SJCRH30 (cell line): ENCODE measurements around the gene VSTM1. TPM values are rescaled to one million over a fixed set of nuclear protein-coding genes. Genes with fewer than 3 reads are reported as not detected.
"Not testable (repeated sequence)": the region's sequence is repeated elsewhere in the genome, so short reads cannot be mapped to it uniquely, and the experiment has no call there.

Source experiments
- DNase-seq, 2 experiments: peaks; one replicate each; pipeline ENCODE4 v3.0.0-alpha.2; 2015 to 2020
- H3K27ac ChIP-seq: fragments of 250-450 bp; sonication (Bioruptor Pico); 2 replicates; pipeline ENCODE4 v1.5.1; 2020; ENCODE audit warnings: mild to moderate bottlenecking, moderate library complexity
- H3K27me3 ChIP-seq: fragments of 250-450 bp; sonication (Bioruptor Pico); 2 replicates; pipeline ENCODE4 v1.5.1; 2020; ENCODE audit warnings: mild to moderate bottlenecking, moderate library complexity
- H3K36me3 ChIP-seq: fragments of 250-450 bp; sonication (Bioruptor Pico); 2 replicates; pipeline ENCODE4 v1.5.1; 2020; ENCODE audit warnings: mild to moderate bottlenecking, moderate library complexity
- H3K4me1 ChIP-seq: fragments of 250-450 bp; sonication (Bioruptor Pico); 2 replicates; pipeline ENCODE4 v1.5.1; 2020; ENCODE audit warnings: mild to moderate bottlenecking, moderate library complexity
- H3K4me3 ChIP-seq: fragments of 250-450 bp; sonication (Bioruptor Pico); 2 replicates; pipeline ENCODE4 v1.5.1; 2020; ENCODE audit warnings: mild to moderate bottlenecking, moderate library complexity
- H3K9me3 ChIP-seq: fragments of 250-450 bp; sonication (Bioruptor Pico); replicated peaks from 2 replicates; pipeline ENCODE4 v1.5.1; 2020; ENCODE audit warnings: mild to moderate bottlenecking, moderate library complexity
- total RNA-seq: library from RNA; depleted of rRNA; stranded (reverse); fragments of >200 nt; shearing (Covaris generic); gene quantifications from 2 replicates; pipeline ENCODE4 v1.2.3, GENCODE V29; 2014

Gene VSTM1
- total RNA-seq, 1 experiment from 2014 or later, result not detected

GRCh38 chr19:54095136-54095858, 31.6 kb upstream of the VSTM1 start:
- H3K27ac ChIP-seq, result no peak overlapping the region
- no peaks in the 10 kb centered on the region for H3K4me1 ChIP-seq
- H3K4me3 ChIP-seq, result no peak overlapping the region
- no peaks in the 10 kb centered on the region for H3K36me3 ChIP-seq
- DNase-seq, result no peak
- H3K27me3 ChIP-seq, result no peaks in the 10 kb centered on the region
- no peaks in the 10 kb centered on the region for H3K9me3 ChIP-seq

- no peaks in the 10 kb centered on the region for H3K4me1 ChIP-seq
- no peak for DNase-seq
- no peaks in the 10 kb centered on the region for H3K9me3 ChIP-seq
- H3K27me3 ChIP-seq, result no peaks in the 10 kb centered on the region
- H3K4me3 ChIP-seq, result no peak overlapping the region
- no peaks in the 10 kb centered on the region for H3K36me3 ChIP-seq
- H3K27ac ChIP-seq, result no peak overlapping the region
Observed at GRCh38 chr19:54094426-54095000, 30.8 kb upstream of the VSTM1 start.

GRCh38 chr19:54084410-54084809, 20.7 kb upstream of the VSTM1 start:
- no peaks in the 10 kb centered on the region for H3K27me3 ChIP-seq
- DNase-seq, result no peak
- no peaks in the 10 kb centered on the region for H3K36me3 ChIP-seq
- no peak overlapping the region for H3K4me3 ChIP-seq
- no peaks in the 10 kb centered on the region for H3K4me1 ChIP-seq
- H3K9me3 ChIP-seq, result no peaks in the 10 kb centered on the region
- no peak overlapping the region for H3K27ac ChIP-seq

GRCh38 chr19:54081032-54081431, 17.3 kb upstream of the VSTM1 start, which contains the start of gene TARM1:
Gene TARM1, minus strand, starts transcription at chr19:54081365. Its CDS starts 25 bp downstream, at chr19:54081340.
- no peaks in the 10 kb centered on the region for H3K27me3 ChIP-seq
- no peak for DNase-seq
- H3K36me3 ChIP-seq, result no peaks in the 10 kb centered on the region
- H3K27ac ChIP-seq, result no peak within 1 kb of the TSS
- no peaks in the 10 kb centered on the region for H3K9me3 ChIP-seq
- H3K4me3 ChIP-seq, result no peak within 1 kb of the TSS
- no peaks in the 10 kb centered on the region for H3K4me1 ChIP-seq

DNA sequence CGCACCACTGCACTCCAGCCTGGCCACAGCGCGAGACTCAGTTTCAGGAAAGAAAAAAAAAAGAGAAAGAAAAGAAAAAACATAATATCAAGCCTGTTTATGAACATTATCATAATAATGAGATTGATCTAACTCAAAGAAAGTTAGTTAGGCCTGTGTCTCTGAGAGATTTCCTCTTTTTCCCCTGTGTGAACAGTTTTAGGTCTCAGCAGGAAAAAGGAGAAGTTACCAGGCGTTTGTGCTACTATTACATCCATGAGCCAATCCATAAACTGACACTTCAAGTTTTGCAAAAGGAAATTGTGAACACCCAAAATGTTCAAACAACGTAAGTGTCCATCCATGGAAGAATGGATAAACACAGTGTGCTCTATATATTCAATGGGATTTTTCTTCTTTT, 13.6 kb upstream of the VSTM1 start:
- DNase-seq, result no peak
- no peak overlapping the region for H3K4me3 ChIP-seq
- no peaks in the 10 kb centered on the region for H3K36me3 ChIP-seq
- no peaks in the 10 kb centered on the region for H3K9me3 ChIP-seq
- no peak overlapping the region for H3K27ac ChIP-seq
- no peaks in the 10 kb centered on the region for H3K27me3 ChIP-seq
- no peaks in the 10 kb centered on the region for H3K4me1 ChIP-seq

DNA sequence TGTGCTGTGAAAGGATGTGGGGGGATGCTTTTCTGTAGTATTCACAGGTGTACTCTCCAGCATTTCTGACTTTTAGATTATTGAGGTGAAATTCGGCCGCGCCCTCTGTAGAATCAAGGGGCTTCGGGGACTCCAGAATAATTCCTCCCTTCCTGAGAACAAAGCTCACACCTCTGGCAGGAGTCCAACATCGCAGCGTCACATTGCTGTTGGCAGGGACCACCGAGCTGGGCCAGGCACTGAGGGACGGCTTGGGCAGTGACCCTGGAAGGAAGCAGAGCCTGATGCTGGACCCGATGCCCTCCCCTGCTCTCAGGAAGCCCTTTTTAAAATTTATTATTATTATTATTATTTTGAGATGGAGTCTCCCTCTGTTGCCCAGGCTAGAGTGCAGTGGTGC, 11.2 kb upstream of the VSTM1 start:
- Histone ChIP-seq H3K4me1 (no peaks in the 10 kb centered on the region), H3K4me3 (no peak overlapping the region), H3K9me3 (no peaks in the 10 kb centered on the region), H3K27ac (no peak overlapping the region), H3K27me3 (no peaks in the 10 kb centered on the region), H3K36me3 (no peaks in the 10 kb centered on the region)
- DNase-seq, result no peak

DNA sequence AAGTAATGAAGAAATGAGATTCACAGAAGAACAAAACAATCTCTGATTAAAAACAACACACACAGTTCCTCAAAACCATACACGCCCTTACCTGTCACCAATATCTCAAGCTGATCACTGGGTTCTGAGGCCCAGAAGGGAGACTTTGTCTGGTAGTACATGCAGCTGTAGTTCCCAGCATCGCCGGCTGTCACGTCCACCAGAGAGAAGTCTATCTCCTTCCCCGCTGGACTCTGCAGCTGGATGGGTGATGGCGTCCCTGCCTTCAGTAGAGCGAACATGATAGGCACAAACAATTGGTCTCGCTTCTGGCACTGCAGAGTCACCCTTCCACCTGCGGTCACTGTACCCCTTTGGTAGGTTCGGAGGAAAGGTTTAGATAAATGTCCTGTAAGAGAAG, 10.1 kb upstream of the VSTM1 start:
- no peak for DNase-seq
- no peaks in the 10 kb centered on the region for H3K4me1 ChIP-seq
- no peak overlapping the region for H3K27ac ChIP-seq

DNA sequence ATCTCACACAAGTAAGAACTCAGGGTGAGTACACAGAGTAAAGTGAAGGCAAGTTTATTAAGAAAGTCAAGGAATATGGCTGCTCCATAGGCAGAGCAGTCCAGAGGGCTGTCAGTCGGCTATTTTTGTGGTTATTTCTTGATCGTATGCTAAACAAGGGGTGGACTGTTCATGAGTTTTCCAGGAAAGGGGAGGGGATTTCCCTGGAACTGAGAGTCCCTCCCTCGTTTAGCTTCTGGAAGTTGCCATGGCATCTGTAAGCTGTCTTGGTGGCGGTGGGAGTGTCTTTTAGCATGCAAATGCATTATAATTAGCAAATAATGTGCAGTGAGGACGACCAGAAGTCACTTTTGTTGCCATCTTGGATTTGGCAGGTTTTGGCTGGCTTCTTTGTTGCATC, 5.8 kb upstream of the VSTM1 start:
- H3K4me1 ChIP-seq, result no peaks in the 10 kb centered on the region
- H3K36me3 ChIP-seq, result no peaks in the 10 kb centered on the region
- H3K27ac ChIP-seq, result no peak overlapping the region
- no peak overlapping the region for H3K4me3 ChIP-seq
- H3K9me3 ChIP-seq, result no peaks in the 10 kb centered on the region
- no peak for DNase-seq
- H3K27me3 ChIP-seq, result no peaks in the 10 kb centered on the region

More for the DNA sequence above, 10.1 kb upstream of the VSTM1 start:
- H3K9me3 ChIP-seq, result no peaks in the 10 kb centered on the region
- H3K36me3 ChIP-seq, result no peaks in the 10 kb centered on the region
- no peaks in the 10 kb centered on the region for H3K27me3 ChIP-seq
- no peak overlapping the region for H3K4me3 ChIP-seq

DNA sequence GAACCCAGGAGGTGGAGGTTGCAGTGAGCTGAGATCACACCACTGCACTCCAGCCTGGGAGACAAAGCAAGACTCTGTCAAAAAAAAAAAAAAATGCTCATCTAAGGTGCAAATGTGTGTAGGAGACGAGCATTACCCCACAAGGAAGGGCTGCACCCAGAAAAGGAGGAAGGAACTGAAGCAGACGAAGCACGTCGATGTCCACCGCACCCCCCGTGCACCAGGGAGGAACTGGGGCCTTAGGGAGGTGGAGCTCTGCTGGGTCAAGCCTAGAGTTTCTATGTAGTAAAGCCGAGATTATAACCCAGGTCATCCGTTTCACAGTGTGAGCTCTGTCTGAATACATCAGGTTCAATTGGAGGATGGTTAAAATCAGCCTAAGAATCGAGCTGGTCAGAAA, 1.1 kb downstream of the VSTM1 start:
- DNase-seq, result no peak
- H3K27me3 ChIP-seq, result no peaks in the 10 kb centered on the region; the same call in 1 of the 2 replicates
- no peaks in the 10 kb centered on the region for H3K4me1 ChIP-seq

GRCh38 chr19:54047616-54048015, 16.1 kb downstream of the VSTM1 start:
- H3K36me3 ChIP-seq, result no peaks in the 10 kb centered on the region
- DNase-seq, result no peak
- no peak overlapping the region for H3K4me3 ChIP-seq
- no peaks in the 10 kb centered on the region for H3K9me3 ChIP-seq
- H3K27ac ChIP-seq, result no peak overlapping the region
- 0 out of 2 replicates have a peak, but pooled peaks cover 4% of the 10 kb centered on the region for H3K27me3 ChIP-seq
- H3K4me1 ChIP-seq, result no peaks in the 10 kb centered on the region

More for the DNA sequence above, 1.1 kb downstream of the VSTM1 start:
- no peak overlapping the region for H3K27ac ChIP-seq
- no peaks in the 10 kb centered on the region for H3K9me3 ChIP-seq
- no peak overlapping the region for H3K4me3 ChIP-seq
- no peaks in the 10 kb centered on the region for H3K36me3 ChIP-seq

DNA sequence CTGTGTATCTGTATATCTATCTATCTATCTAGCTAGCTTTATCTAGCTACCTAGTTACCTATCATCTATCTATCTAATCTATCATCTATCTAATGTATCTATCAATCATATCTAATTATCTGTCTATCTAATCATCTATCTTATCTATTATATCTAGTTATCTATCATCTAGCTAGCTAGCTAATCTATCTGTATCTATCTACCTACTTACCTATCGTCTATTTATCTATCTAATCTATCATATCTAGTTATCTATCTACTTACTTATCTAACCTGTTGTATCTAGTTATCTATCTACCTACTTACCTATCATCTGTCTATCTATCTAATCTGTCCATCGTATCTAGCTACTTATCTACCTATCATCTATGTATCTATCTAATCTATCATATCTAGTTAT, 17.9 kb downstream of the VSTM1 start:
- H3K27me3 ChIP-seq, result 0 out of 2 replicates have a peak, but pooled peaks cover 4% of the 10 kb centered on the region
- no peaks in the 10 kb centered on the region for H3K36me3 ChIP-seq
- no peaks in the 10 kb centered on the region for H3K4me1 ChIP-seq
- H3K9me3 ChIP-seq, result no peaks in the 10 kb centered on the region
- no peak overlapping the region for H3K27ac ChIP-seq
- no peak for DNase-seq
- H3K4me3 ChIP-seq, result no peak overlapping the region

GRCh38 chr19:54042989-54043388, 20.7 kb downstream of the VSTM1 start:
- no peak for DNase-seq
- H3K4me3 ChIP-seq, result no peak overlapping the region
- 0 out of 2 replicates have a peak, but pooled peaks cover 4% of the 10 kb centered on the region for H3K27me3 ChIP-seq
- H3K36me3 ChIP-seq, result no peaks in the 10 kb centered on the region
- H3K4me1 ChIP-seq, result no peaks in the 10 kb centered on the region
- H3K9me3 ChIP-seq, result no peaks in the 10 kb centered on the region
- no peak overlapping the region for H3K27ac ChIP-seq

GRCh38 chr19:54041969-54042606, 21.6 kb downstream of the VSTM1 start:
- H3K27ac ChIP-seq, result no peak overlapping the region
- no peaks in the 10 kb centered on the region for H3K9me3 ChIP-seq
- no peaks in the 10 kb centered on the region for H3K4me1 ChIP-seq
- H3K4me3 ChIP-seq, result no peak overlapping the region
- no peak for DNase-seq
- H3K27me3 ChIP-seq, result 0 out of 2 replicates have a peak, but pooled peaks cover 4% of the 10 kb centered on the region
- H3K36me3 ChIP-seq, result no peaks in the 10 kb centered on the region

- H3K36me3 ChIP-seq, result no peaks in the 10 kb centered on the region
- H3K27ac ChIP-seq, result no peak overlapping the region
- DNase-seq, result no peak
- no peaks in the 10 kb centered on the region for H3K9me3 ChIP-seq
- no peak overlapping the region for H3K4me3 ChIP-seq
- H3K27me3 ChIP-seq, result no peaks in the 10 kb centered on the region
- H3K4me1 ChIP-seq, result no peaks in the 10 kb centered on the region
Observed at GRCh38 chr19:54040003-54040402, 23.7 kb downstream of the VSTM1 start.

- H3K9me3 ChIP-seq, H3K4me3 ChIP-seq, H3K4me1 ChIP-seq, H3K27ac ChIP-seq, H3K36me3 ChIP-seq, DNase-seq, H3K27me3 ChIP-seq: not testable (repeated sequence)
Observed at GRCh38 chr19:54036542-54036941, 27.2 kb downstream of the VSTM1 start.
